K562 (cell line): ENCODE results near the gene SUCNR1. TPM values are rescaled to one million over a fixed set of nuclear protein-coding genes. Genes with fewer than 3 reads are reported as not detected.

Experiments used
- ATAC-seq: fragments of 200-7000 bp; cut with Tn5 transposase; 3 replicates; pipeline ENCODE4 v1.9.1; 2020; ENCODE audit warnings: moderate library complexity
- BruUV-seq: library from RNA; stranded (reverse); fragments of 400-500 nt; replicated peaks from 2 replicates; lab custom pipeline; 2021; lab: Mats Ljungman, UMichigan
- CTCF ChIA-PET: fragments of 300-600 bp; formaldehyde crosslinking; extraction: SDS; loops from one replicate; lab custom pipeline; 2021; ENCODE audit warnings: low intra/inter-chr PET ratio; lab: Yijun Ruan, JAX
- POLR2A ChIA-PET: fragments of 300-600, 350-650 bp; sonication (Branson Sonifier 250); formaldehyde crosslinking; extraction: SDS; loops from one replicate; lab custom pipeline; 2021; ENCODE audit warnings: antibody characterized with exemption, inconsistent platforms; lab: Yijun Ruan, JAX
- DNase-seq, 4 experiments: peaks; one replicate each; pipeline versions ENCODE4 v3.0.0 to v3.0.0-alpha.2; 2011 to 2018; ENCODE audit warnings: low spot score in 3 of 4, mixed read lengths in 3 of 4; ENCODE audit errors: extremely low read depth in 1 of 4
- FAIRE-seq: peaks from 2 replicates; lab custom pipeline; 2011; peaks lifted over from hg19 to GRCh38; lab: Jason Lieb, UNC
- H2AFZ ChIP-seq: 2 replicates; pipeline ENCODE4 v1.6.0; 2011; ENCODE audit warnings: low read depth, low read length, control low read depth, inconsistent platforms
- H3K27ac ChIP-seq: fragments of 200-600 bp; 3 replicates; pipeline ENCODE4 v1.8.0; 2011; ENCODE audit warnings: low read depth, mild to moderate bottlenecking, control low read depth, inconsistent platforms, low read length, moderate library complexity, mixed read lengths; ENCODE audit errors: extremely low read depth
- H3K27me3 ChIP-seq, 2 experiments: fragments of 300-600 bp in 1 of 2; 2 replicates in 1 of 2; 3 replicates in 1 of 2; pipeline versions ENCODE4 v1.6.0 to v1.8.0; 2011; ENCODE audit warnings: inconsistent platforms in 2 of 2, low read length in 2 of 2, mild to moderate bottlenecking in 1 of 2, mixed read lengths in 1 of 2, moderate library complexity in 1 of 2; ENCODE audit not compliant: control insufficient read depth in 2 of 2, insufficient read depth in 2 of 2
- H3K36me3 ChIP-seq: fragments of 300-600 bp; 3 replicates; pipeline ENCODE4 v1.8.0; 2011; ENCODE audit warnings: mild to moderate bottlenecking, low read length, inconsistent platforms; ENCODE audit not compliant: control insufficient read depth, insufficient read depth
- H3K4me1 ChIP-seq, 2 experiments: fragments of 200-600 bp in 1 of 2; replicated peaks in 1 of 2; 2 replicates in 1 of 2; 3 replicates in 1 of 2; pipeline versions ENCODE4 v1.5.1 to v1.8.0; 2011; ENCODE audit warnings: inconsistent platforms in 2 of 2, low read length in 2 of 2, mild to moderate bottlenecking in 1 of 2, mixed read lengths in 1 of 2, moderate library complexity in 1 of 2; ENCODE audit not compliant: control insufficient read depth in 2 of 2, insufficient read depth in 2 of 2
- H3K4me2 ChIP-seq: 2 replicates; pipeline ENCODE4 v1.6.1; 2011; ENCODE audit warnings: low read length, control low read depth, inconsistent platforms, mixed read lengths; ENCODE audit not compliant: insufficient read depth
- H3K4me3 ChIP-seq: fragments of 200-600 bp; sonication (generic), shearing (Covaris generic); 2 replicates; pipeline ENCODE4 v1.5.1; 2016; ENCODE audit warnings: control low read depth, inconsistent platforms
- H3K79me2 ChIP-seq: fragments of 200-600 bp; 3 replicates; pipeline ENCODE4 v1.8.0; 2011; ENCODE audit warnings: low read length, inconsistent platforms; ENCODE audit not compliant: control insufficient read depth, insufficient read depth
- H3K9ac ChIP-seq, 2 experiments: 2 replicates each; pipeline versions ENCODE4 v1.6.0 to v1.6.1; 2011; ENCODE audit warnings: low read depth in 2 of 2, low read length in 2 of 2, control low read depth in 1 of 2, inconsistent platforms in 1 of 2, mild to moderate bottlenecking in 1 of 2, mixed read lengths in 1 of 2; ENCODE audit not compliant: insufficient read depth in 1 of 2
- H3K9me1 ChIP-seq: one replicate; pipeline ENCODE4 v1.6.0; 2011; ENCODE audit warnings: inconsistent platforms, mild to moderate bottlenecking, low read length, moderate library complexity; ENCODE audit not compliant: control insufficient read depth, insufficient read depth
- H3K9me3 ChIP-seq: replicated peaks from 2 replicates; pipeline ENCODE4 v1.5.1; 2011; ENCODE audit warnings: low read depth, low read length, inconsistent platforms; ENCODE audit not compliant: control insufficient read depth, insufficient read depth
- H4K20me1 ChIP-seq: replicated peaks from 2 replicates; pipeline ENCODE4 v1.6.1; 2011; ENCODE audit warnings: low read length, inconsistent platforms, mixed read lengths; ENCODE audit not compliant: control insufficient read depth, insufficient read depth
- BDP1 ChIP-seq: IDR thresholded peaks from 3 replicates; pipeline ENCODE4 v1.6.1; 2011; ENCODE audit not compliant: insufficient read length, insufficient read depth
- BHLHE40 ChIP-seq: IDR thresholded peaks from 2 replicates; pipeline ENCODE4 v1.6.1; 2011; ENCODE audit warnings: low read length, improper control_type of control experiment
- C11orf30 ChIP-seq: fragments of 450-650 bp; IDR thresholded peaks from 2 replicates; pipeline ENCODE4 v1.6.1; 2016; ENCODE audit warnings: low read depth, mild to moderate bottlenecking
- CCAR2 ChIP-seq: fragments of 200-400 bp; formaldehyde crosslinking; IDR thresholded peaks from 2 replicates; pipeline ENCODE4 v1.6.1; 2017; ENCODE audit warnings: mild to moderate bottlenecking, low read depth, low read length
- MTA2 ChIP-seq: fragments of 450-650 bp; IDR thresholded peaks from 2 replicates; pipeline ENCODE4 v1.6.1; 2016; ENCODE audit warnings: low read depth
- NFE2L1 ChIP-seq: fragments of 450-650 bp; IDR thresholded peaks from 2 replicates; pipeline ENCODE4 v1.6.1; 2016; ENCODE audit warnings: missing genetic modification characterization, low read depth, mild to moderate bottlenecking, missing compliant biosample characterization, moderate library complexity, borderline replicate concordance
- NUFIP1 ChIP-seq: fragments of 450-650 bp; IDR thresholded peaks from 2 replicates; pipeline ENCODE4 v1.6.1; 2018; ENCODE audit not compliant: partially characterized antibody
- RNF2 ChIP-seq: sonication (generic); IDR thresholded peaks from 2 replicates; pipeline ENCODE4 v1.6.1; 2016
- SOX6 ChIP-seq: fragments of 450-650 bp; IDR thresholded peaks from 2 replicates; pipeline ENCODE4 v1.6.1; 2014; ENCODE audit warnings: mild to moderate bottlenecking
- TAL1 ChIP-seq: fragments of 450-650 bp; IDR thresholded peaks from 2 replicates; pipeline ENCODE4 v1.6.1; 2016; ENCODE audit warnings: mild to moderate bottlenecking
- WGBS: fragments of 100-300 bp; shearing (Covaris generic); methylation state at CpG from one replicate; pipeline ENCODE4 v1.1.6; 2016; ENCODE audit warnings: low coverage, mixed read lengths; ENCODE audit not compliant: insufficient coverage; ENCODE audit errors: missing lambda C conversion rate; 5-methylcytosine and 5-hydroxymethylcytosine counted together
- in situ Hi-C: fragments of 300-500 bp; cut with MboI; formaldehyde crosslinking; loops from 4 replicates; pipeline ENCODE4 v1.15.0; 2018; ENCODE audit warnings: inconsistent platforms, mixed read lengths
- intact Hi-C: fragments of 100-400 bp; cut with micrococcal nuclease; formaldehyde crosslinking; loops from 2 replicates; pipeline ENCODE4 v1.14.2; 2022
- polyA plus RNA-seq, 8 experiments: library from polyadenylated mRNA; depleted of rRNA in 4 of 8; stranded (reverse) in 5 of 8; unstranded in 3 of 8; fragments of >200 nt; fragmentation: Nextera tagmentation in 2 of 8; fragmentation: Illumina TruSeq in 1 of 8; extraction: Ambion mirVana in 2 of 8; extraction: Trizol in 1 of 8; gene quantifications; 2 replicates each; pipeline versions ENCODE4 v1.2.1 to v1.2.3, GENCODE V29; 2011 to 2014; ENCODE audit warnings: inconsistent platforms in 1 of 8, missing spikeins in 1 of 8
- total RNA-seq, 7 experiments: library from RNA; depleted of rRNA in 6 of 7; stranded (reverse); fragments of >200 nt in 6 of 7; fragmentation: Illumina TruSeq in 2 of 7; extraction: Trizol in 2 of 7; gene quantifications; 2 replicates each; pipeline versions ENCODE4 v1.2.1 to v1.2.3, GENCODE V29; 2011 to 2021; ENCODE audit warnings: low replicate concordance in 1 of 7
- TF ChIP-seq, protein P1 (sequence below): fragments of 450-650 bp; IDR thresholded peaks from 2 replicates; pipeline ENCODE4 v1.6.1; 2017; ENCODE audit warnings: antibody characterized with exemption, mild to moderate bottlenecking

Gene SUCNR1
- total and polyA plus RNA-seq, 9 of the 15 experiments (the other 6 are each of a cell fraction or from before 2014, with no cell fraction given): 0.04 to 0.54 (median 0.13) TPM

DNA sequence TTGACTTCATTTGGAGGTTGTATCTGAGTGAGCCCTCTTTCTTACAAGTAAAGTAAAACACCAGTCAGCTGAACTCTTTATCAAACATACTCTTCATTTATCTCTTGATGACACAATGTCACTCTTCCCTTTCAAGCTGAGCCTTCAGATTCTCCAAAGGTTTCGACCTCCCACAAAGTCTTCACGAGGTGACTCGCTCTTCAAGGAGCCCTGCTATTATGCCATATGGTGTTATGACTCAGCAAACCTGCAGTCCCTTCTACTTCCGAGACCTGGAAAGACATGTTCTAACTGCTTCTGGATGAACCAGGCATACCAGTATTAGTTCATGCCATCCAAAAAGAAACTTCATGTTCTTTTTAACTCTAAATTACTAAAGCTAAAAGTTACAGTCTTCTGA, 36.4 kb upstream of the SUCNR1 start:
- Histone ChIP-seq H3K36me3 (no peaks in the 10 kb centered on the region), H3K4me3 (no peak overlapping the region), H3K79me2 (no peaks in the 10 kb centered on the region), H4K20me1 (no peaks in the 10 kb centered on the region), H3K9me3 (no peaks in the 10 kb centered on the region), H3K4me1 (peaks cover 0 to 16% of the 10 kb centered on the region in 2 experiments; a peak in 3 of 5 replicates), H3K27me3 (no peaks in the 10 kb centered on the region), H3K9ac (peak overlapping the region in 1 of 2 experiments; percentile 23; a peak in 1 of 4 replicates), H2AFZ (peak overlapping the region; percentile 84), H3K9me1 (no peaks in the 10 kb centered on the region), H3K4me2 (peak overlapping the region; percentile 44), H3K27ac (peak overlapping the region; percentile 61)
- ChIA-PET POLR2A (interaction anchor here (1.0 to 1.6 kb wide), 2 partner anchors 83 to 310 kb away, joined by 3 to 4 read pairs; no protein-coding TSS in a partner anchor), CTCF (interaction anchor here (3.9 kb wide), 1 partner anchor 397 kb away, joined by 32 read pairs; no protein-coding TSS in a partner anchor)
- DNase-seq: peak; percentile 42 to 88 (median 61)
- ATAC-seq: peak; percentile 94
- in situ Hi-C loops: loop anchor here (25.0 kb wide), 1 partner anchor 600 kb away; no protein-coding TSS in a partner anchor
- WGBS: 2% methylated on average over 4 of the region's 4 CpGs
- no TSS peak for BruUV-seq
- intact Hi-C loops: loop anchor here (5.0 kb wide), 1 partner anchor 175 kb away; no protein-coding TSS in a partner anchor
- peak; percentile 97 for FAIRE-seq
- TF ChIP-seq NUFIP1 (no peak), NFE2L1 (tag) (peak; percentile 89), BDP1 (no peak), TAL1 (peak; percentile 42), CCAR2 (no peak), RNF2 (peak; percentile 59; the same call in 1 of the 2 replicates), MTA2 (peak; percentile 49; the same call in 1 of the 2 replicates), SOX6 (peak; percentile 70), BHLHE40 (peak; percentile 58; the same call in 1 of the 2 replicates), C11orf30 (peak; percentile 94)
- TF ChIP-seq, protein P1, sequence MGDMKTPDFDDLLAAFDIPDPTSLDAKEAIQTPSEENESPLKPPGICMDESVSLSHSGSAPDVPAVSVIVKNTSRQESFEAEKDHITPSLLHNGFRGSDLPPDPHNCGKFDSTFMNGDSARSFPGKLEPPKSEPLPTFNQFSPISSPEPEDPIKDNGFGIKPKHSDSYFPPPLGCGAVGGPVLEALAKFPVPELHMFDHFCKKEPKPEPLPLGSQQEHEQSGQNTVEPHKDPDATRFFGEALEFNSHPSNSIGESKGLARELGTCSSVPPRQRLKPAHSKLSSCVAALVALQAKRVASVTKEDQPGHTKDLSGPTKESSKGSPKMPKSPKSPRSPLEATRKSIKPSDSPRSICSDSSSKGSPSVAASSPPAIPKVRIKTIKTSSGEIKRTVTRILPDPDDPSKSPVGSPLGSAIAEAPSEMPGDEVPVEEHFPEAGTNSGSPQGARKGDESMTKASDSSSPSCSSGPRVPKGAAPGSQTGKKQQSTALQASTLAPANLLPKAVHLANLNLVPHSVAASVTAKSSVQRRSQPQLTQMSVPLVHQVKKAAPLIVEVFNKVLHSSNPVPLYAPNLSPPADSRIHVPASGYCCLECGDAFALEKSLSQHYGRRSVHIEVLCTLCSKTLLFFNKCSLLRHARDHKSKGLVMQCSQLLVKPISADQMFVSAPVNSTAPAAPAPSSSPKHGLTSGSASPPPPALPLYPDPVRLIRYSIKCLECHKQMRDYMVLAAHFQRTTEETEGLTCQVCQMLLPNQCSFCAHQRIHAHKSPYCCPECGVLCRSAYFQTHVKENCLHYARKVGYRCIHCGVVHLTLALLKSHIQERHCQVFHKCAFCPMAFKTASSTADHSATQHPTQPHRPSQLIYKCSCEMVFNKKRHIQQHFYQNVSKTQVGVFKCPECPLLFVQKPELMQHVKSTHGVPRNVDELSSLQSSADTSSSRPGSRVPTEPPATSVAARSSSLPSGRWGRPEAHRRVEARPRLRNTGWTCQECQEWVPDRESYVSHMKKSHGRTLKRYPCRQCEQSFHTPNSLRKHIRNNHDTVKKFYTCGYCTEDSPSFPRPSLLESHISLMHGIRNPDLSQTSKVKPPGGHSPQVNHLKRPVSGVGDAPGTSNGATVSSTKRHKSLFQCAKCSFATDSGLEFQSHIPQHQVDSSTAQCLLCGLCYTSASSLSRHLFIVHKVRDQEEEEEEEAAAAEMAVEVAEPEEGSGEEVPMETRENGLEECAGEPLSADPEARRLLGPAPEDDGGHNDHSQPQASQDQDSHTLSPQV: 0 out of 2 replicates have a peak, but pooled peaks have one; percentile 37
